Gastroesophageal sphincter (tissue), 3 donors: ENCODE measurements around the gene APC.

Source experiments
- CTCF ChIP-seq, 4 experiments: fragments of 200-600 bp in 2 of 4; fragments of 450-650 bp in 2 of 4; sonication (generic) in 1 of 4; IDR thresholded peaks; one replicate each; pipeline ENCODE4 v1.5.1; 2017 to 2019; ENCODE audit warnings: antibody characterized with exemption in 4 of 4, mild to moderate bottlenecking in 2 of 4, moderate library complexity in 2 of 4
- POLR2A ChIP-seq, 2 donors: fragments of 450-650 bp; IDR thresholded peaks; one replicate each; pipeline ENCODE4 v1.6.1; 2017; ENCODE audit warnings: antibody characterized with exemption in 2 of 2, mild to moderate bottlenecking in 2 of 2, moderate library complexity in 1 of 2

- TF ChIP-seq CTCF (IDR thresholded peaks at IDR 0.05) (no peak), POLR2A (IDR thresholded peaks at IDR 0.05) (no peak)
Measured at GRCh38 chr5:112734597-112734996, 3.1 kb upstream of the APC start.
